Hindlimb muscle (tissue), 1 donor: Measurements from ENCODE around the gene PTPRE. TPM values are rescaled to one million over a fixed set of nuclear protein-coding genes. Genes with fewer than 3 reads are reported as not detected.
"Not testable (repeated sequence)": the region's sequence is repeated elsewhere in the genome, so short reads cannot be mapped to it uniquely, and the experiment has no call there.

ENCODE experiments used
- DNase-seq: peaks from one replicate; pipeline ENCODE4 v3.0.0-alpha.2; 2013
- polyA plus RNA-seq: library from polyadenylated mRNA; unstranded; fragments of 120-200 nt; gene quantifications from one replicate; pipeline ENCODE4 v1.2.1, GENCODE V29; 2013; ENCODE audit not compliant: insufficient read length

The PTPRE gene
- polyA plus RNA-seq, 1 donor = 5.5 TPM

DNA sequence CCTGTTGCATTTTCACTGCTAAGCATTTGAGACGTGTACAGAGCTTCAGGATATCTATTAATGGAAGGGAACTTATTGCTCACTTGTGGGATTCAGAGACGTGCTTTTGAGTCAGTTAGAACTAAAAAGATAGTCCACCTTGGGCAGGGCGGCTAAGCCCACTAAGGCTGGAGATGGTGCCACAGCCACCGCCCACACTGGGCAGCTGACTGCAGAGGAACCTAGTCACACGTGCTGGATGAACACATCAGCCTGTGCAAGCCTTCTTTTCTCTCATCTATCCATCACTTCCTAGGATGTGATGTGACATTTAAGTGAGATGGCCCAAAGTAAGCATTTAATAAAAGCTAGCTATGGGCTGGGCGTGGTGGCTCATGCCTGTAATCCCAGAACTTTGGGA, 78.0 kb downstream of the PTPRE start:
- no peak for DNase-seq

DNA sequence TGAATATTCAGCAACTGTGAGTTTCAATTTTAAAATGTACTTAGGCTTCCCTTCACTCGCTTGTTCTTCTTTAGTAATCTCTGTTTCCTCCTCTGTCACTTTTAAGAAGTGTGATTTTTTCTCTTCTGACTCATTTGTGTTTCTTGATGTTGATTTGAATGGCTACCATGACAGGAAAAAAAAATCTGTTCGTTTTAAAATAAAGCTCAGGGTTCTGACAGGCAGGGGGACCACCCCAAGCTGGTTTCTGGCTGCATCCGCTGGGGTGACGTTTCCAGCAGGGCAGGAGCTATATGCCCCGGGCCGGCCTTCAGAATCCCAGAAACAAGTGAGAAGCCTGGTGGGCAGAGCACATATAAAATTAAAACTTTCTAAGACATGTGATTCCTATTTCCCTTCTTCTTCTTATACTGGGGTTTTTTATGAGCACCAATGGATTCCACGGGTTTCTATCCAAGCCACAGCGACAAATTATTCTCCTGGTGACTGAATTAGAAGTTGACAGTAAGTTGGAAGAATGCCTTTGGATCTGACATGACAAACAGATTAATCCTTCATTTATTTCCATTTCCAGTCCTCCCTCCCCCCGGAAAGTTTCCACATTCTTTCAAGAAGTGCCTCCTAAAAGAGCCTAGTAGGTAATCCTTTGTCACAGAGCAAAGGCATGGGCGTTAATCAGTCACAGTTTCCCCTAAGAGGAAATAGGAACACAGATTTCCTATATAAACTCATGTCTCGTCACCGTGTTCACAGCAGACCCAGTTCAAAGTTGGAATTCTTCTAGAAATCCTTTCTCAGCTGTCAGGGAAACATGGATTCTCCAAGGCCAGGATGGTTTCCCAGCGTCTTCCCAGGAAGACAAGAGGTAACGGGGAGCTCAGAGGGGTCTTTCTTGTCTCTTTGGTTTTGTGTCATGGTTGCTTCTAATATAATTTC, 79.9 kb downstream of the PTPRE start:
- no peak for DNase-seq

DNA sequence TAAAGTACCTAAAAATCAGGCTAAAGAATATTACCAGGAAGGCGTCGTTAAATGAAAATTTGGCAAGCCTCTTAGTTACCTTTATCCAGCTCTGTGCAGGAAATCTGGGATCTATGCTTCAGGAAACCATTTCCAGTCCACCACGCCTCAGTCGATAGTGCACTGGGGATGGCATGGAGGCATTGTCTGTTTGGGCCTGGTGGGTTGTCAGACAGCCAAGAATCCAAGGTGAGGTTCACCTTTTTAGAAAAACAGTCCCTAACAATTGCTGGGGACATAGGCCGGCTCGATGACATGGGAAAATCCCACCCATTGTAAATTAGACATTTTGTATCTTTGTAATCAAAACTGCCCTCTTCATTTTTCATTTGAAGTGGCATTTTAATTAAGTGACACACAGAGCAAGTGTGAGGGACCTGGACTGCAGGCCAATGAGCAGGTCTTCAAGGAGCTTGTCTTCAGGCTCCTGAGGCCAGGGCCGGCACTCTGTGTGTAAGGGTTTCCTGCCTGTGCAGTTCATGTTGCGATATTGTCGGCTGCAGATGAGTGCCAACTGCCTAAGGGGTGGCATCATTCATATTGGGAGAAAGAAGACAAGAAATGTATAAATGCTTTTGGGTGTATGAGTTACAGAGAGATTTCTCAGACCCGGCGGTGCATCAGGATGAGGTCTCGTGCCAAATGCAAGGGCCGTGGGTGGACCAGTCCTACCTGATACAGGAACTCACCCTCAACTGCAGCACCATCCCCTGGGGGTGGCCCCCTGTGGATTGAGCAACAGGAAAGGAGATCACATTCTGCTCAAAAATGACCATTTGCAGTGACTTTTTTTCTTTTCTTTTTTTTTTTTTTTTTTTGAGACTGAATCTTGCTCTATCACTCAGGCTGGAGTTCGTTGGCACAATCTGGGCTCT, 80.8 kb downstream of the PTPRE start:
- DNase-seq = no peak

DNA sequence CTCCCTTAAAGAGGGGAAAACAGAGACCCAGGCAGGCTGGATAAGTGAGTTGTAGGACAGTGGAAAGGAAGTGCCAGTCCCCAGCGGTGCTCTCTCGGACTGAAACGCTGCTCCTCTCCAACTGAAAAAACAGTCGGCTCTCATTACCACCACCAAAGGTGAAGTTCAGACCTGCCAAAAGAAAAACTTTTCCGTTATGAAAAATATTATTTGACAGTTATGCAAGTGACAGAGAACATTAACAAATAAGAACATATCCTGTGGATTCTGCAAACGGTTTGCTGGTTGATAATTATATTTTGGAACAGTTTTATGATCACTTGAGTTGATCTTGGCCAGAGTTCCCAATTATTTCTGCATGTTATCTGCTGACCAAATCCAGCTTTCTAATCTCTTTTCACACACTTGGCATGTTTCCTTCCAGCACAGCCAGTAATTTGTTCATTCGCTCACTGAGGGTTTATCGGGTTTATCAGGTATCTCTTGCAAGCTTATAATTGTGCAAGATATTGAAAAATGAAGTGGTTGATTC, 82.6 kb downstream of the PTPRE start:
- no peak for DNase-seq

DNA sequence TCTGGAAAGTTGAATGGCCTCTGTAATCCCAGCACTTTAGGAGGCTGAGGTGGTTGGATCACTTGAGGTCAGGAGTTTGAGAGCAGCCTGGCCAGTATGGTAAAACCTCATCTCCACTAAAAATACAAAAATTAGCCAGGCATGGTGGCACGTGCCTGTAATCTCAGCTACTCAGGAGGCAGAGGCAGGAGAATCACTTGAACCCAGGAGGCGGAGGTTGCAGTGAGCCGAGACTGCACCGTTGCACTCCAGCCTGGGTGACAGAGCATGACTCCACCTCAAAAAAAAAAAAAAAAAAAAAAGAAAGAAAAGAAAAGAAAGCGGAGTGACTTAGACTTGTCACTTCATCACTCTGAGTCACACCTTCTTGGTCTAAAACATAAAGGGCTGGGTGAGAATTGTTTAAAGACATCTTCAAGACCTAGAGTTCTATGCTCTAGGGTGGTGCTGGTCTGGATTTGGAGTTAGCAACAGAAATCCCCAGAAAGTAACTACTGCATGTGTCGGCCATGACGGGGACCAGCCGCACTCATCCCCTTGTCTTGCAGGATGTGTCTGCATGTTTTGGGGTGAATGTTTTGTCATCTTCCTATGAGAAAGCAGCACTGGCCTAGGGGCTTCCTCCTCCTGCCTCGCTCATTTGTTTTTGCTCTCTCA, 83.4 kb downstream of the PTPRE start:
- not testable (repeated sequence) for DNase-seq

DNA sequence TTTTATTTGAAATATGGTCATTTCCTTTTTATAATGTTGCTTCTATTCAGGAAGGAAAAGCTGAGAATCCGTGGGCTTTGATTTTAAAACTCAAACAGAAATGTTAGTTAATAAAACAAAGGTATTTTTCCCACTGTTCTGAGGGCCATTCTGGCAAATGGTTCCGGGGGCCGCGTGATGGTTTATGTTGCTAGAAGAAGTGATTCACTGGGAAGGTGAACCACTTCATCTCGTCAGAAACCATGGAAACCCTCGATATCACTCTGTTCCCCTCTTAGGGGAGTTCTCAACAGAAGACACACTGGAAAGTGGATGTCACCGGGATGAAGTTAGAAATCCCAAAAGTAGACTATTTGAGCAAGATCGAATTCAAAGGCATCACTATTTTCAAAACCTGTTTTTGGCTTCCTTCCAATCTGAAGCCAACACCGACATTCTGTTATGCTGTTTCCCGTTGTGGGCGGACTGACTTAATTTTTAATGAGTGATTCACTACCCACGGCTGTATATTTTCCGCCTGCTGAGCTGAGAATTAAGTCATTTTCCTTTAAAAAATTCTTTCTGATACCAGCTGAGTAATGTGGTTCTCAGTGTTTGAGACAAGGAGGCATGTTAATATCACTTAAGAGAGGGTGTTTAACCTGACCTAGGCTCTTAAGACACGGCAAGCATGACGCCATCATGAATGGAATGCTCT, 84.1 kb downstream of the PTPRE start:
- no peak for DNase-seq

DNA sequence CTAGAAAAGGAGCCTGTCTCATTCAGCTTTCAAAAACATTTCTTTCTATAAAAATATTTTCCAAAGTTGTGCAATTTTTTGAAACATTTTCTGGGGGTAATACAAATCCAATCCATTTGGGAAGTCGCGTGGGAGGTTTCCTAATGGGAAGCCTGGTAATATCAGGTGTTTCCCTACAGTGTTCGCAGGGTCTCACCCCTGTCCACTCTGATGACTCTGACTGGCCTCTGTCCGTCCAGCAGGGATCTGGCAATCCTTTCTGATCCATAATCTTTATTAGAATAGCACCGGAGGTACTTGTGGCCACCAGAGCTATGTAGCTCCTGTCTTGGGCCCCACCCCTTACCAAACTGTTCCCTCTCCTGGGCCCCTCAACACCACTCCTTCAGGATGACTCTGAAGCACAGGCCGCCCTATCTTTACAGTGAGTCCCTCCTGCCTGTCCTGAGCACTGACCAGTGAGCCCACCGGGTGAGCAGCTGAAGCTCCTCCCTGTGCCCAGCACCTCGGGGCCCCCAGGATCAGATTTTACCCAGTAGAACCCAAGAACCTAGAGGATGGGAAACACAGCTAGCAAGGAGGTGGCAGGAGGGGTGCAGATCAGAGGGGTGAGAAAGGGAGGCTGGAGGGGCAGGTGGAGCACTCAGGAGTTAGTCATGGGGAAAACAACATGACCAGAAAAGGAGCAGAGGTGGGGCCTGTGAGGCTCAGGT, 84.8 kb downstream of the PTPRE start:
- DNase-seq = no peak

DNA sequence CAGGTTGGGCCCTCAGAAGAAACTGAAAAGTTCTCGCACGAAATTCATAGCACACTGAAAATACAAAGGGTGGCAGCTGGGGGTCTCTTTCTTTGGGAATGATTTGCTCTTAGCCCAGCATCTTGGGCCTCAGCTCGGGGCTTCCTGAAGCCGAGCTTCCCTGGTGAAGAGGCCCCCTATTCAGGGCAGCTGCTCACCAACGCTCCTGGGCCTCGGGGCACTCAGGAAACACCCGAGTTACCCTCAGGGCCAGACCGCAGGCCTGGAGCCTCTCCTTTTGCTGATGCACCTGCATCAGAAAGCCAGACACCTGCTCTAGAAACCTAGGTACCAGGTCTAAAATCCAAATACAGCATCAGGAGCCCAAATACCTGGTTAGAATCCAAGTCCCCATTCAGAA, 85.5 kb downstream of the PTPRE start:
- no peak for DNase-seq

DNA sequence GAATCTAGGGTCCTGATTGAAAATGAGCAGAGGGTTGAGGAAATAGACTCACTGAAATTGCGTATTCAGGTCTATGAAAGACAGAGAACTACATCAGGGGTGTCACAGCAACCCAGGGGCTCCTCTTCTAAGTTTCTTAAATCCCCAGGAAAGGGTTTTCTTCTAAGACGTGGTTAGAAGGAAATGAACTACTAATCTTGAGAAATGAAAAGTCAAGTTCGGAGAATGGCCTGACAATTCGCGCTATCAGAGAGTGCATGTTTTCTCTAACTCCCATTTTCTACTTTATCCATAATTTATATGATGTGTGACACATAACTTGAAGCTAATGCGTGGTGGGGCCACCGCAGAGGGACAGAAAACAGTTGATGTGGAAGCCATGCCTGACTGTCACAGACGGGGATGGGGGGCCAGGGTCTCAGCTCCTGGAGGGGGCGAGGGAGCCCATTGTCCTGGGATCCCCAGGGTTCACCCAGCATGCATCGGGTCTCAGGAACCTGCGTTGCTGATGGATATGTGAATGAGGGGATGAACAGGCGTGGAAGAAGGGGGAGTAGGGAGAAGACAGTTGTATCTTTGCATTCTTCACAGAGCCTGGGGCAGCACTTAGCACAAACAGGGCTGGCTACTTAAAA, 86.3 kb downstream of the PTPRE start:
- DNase-seq = no peak

DNA sequence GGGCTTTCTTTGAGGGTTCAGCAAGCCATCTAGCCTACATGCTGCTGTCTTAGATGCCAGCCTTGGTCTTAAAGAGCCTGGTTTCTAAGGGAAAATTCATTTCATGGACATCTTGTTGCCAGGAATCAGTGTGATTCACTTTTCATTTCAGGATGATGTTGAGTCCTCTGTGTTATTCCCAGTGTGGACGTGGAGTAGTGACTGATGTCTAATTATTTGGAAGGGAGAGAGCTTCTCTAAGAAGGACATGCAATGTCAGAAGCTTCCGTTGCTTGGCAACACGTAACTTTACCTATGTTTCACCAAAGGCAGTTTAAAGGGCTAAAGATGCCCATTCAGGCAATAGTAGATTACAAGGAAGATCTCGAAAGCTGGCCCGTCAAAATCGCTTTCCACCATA, 89.0 kb downstream of the PTPRE start:
- no peak for DNase-seq

DNA sequence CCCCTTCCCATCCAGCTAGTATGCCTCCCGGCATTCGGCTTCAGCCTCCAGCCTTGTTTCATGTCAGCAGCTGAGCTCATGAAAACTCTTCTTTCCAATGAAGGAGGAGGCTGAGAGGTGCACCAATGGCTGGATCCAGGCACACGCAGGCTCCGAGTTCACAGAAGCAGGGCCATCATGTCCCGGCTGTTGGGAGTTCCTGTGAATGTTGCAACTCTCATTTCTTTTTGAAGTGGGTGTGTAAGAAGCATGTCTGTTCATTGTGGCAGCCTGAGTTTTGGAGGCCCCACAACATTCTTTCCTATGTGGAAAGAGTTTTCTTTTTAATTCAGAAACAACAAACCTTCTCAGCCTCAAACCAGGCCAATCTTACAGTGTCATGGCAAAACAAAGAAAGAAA, 89.7 kb downstream of the PTPRE start:
- DNase-seq = no peak

DNA sequence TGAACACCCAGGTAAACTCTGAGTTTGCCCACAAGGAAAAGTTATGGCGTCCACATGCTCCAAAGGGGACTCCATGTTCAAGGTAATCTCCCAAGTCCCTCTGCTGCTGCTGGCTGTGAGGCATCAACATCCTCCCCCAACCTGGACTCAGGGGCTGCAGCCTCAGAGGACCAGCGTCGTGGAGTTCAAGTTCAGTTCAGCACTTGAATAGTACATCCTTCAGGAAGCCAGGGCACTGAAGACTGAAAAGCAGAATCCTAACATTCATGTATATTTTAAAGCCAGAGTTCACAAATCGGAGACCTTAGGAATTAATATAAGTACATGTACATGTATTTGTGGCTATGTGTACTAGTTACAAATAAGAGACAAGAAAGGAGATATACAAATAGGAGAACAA, 90.4 kb downstream of the PTPRE start:
- no peak for DNase-seq

DNA sequence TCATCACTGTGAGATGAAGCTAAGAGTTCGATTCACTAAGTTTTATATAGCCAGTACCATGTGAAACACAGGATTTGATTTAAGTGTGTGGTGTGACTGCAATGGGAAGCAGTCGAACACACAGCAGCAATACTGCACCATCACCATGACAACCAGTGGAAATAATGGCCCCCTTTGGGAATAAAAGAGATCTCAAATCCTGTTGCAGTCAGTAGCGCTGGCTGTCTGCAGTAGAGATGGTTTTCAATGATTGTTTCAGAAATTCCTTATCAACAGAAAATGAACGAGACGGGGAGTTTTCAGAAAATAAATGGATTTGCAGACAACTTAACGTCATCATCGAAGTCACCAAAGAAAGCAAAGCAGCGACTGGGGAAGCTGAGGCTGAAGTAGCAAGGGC, 91.0 kb downstream of the PTPRE start:
- peak; percentile 57 for DNase-seq

DNA sequence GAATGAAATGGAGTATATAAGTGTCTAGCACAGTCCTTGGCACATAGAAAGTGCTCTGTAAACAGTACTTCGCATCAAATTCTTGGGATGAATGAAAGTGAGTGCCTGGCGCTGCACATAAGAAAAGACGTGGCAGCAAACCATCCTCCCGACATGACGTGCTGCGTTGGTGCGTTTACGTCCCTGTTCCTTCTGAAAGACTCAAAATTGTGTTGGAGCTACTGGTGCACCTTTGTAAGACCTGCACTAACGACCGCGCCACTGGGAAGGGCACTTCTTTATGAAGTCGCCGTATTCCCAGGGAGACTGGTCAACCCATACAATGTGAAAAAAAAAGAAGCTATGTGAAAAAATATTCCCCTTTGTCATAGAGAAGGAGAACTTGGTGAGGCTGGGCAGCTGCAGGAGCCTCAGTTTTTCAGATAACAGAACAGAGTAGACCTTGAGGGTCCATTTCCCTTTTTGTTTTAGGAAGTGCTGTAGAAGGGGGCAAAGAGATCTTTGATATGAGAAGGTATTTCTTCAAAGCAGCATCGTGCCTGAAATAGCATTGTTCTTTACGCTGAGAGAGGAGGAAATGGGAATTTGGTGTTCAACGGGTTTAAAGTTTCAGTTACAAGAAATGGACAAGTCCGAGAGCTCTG, 91.7 kb downstream of the PTPRE start:
- DNase-seq = no peak

DNA sequence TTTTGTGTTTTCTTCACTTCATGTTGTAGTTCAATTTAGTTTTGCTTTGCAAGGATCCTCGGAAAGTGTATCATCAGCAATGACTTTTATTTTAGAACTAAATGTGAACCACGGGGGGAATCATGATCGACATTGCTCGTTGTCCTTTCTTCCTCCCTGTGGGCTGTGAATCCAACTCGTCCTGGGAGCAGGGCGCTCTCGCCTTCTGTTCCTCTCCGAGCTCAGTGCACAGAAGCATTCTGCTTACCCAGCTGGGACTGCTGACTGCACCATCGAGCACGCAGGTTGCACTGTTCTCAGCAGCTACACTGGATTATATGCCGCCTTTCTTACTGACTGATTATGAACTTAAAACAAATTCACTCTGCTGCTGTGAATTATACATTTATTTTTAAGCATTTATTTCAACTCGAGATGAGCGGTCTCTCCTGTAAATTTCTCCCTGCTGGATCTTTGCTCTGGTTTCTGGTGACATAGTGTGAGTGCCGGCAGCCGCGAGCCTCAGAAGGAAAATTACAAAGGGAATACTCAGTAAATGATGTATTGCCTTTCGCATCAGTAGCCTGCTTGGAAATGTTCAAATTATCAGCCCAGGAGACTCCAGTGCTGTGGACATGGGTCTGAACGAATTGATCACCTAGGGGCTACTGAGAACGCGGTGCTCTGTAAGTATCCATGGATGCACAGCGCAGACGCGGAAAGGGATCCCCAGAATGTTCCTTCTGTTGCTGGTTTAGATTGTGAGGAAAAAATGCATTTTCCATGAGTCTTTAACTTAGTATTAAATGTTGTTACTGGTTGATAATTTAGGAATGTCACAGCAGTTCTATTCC, 92.6 kb downstream of the PTPRE start:
- no peak for DNase-seq

DNA sequence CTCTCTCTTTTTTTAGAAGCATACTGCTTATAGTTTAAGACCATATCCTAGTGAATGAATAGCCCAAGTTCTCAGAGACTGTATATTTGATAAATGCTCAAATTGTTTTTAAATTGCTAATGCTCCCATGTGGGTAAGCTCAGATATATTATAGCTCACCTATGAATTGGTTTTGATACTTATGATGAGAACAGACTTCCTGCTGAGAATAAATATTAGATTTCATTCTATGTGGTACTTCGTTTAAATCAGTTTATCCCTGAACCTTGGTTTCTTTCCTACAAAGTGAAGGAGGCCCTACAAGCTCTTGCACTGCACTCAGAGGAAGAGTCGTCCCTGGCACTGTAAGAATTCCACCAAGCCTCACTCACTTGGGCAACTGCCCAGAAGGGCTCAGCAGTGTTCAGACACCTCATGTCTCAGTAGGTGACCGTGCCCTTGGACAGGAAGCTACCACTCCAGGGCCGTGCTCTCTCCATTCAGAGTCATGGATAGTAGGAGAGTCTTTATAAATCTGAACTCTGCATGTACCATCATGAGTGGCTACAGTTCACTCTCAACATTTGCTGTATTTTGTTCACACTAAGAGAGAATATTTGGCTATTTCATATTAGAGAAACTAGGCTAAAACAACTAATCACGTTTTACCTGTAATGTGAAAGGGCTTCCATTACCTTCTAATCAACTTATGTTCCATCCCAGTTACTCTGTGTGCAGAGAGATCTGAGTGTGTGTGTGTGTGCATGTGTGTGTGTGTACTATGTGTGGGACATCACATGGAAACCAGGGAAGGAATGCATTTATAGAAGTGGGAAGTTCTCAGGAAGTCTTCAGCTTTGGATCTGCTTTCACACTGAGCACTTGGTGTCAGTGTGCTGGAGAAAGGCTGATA, 93.8 kb downstream of the PTPRE start:
- DNase-seq = no peak

DNA sequence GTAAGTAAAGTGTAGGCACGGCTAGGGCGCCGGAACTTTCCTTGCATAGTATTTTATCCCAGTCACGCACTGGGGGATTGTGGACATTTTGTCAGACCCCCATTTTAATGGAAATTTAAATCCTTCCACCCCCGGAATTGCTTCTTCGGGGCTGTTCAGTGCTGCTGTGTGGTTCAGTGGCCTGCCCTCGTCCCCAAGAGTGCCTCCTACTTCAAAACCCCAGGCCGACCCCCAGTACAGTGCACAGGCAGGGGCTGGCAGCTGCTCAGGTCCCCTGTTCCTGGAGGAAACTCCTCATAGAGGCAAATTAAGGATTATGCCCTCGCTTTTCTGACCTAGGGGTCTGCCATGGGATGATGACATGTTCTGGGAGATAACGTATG, 94.5 kb downstream of the PTPRE start:
- no peak for DNase-seq

DNA sequence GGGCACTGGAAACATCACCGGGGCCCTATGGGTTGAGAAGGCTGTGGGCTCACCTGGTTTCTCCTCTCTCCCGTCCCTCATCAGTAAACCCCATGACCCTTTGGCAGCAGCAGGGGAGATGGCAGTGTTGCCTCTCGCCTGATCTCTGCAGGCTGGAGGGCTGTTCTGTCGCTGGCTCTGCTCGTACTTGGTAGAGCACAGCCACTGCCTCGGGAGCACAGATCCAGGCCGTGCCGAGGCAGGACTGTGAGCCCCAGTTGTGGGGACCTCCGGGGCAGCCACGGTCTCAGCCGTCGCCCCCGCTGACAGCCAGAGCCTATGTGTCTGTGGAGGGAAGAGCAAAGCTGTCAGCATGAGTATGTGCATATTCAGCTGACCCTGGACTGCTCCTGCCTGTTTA, 94.9 kb downstream of the PTPRE start:
- no peak for DNase-seq
